Kidney epithelial cell (primary cell): Measurements from ENCODE around the gene ULBP2. TPM values are rescaled to one million over a fixed set of nuclear protein-coding genes. Genes with fewer than 3 reads are reported as not detected.
"Not testable (repeated sequence)": the region's sequence is repeated elsewhere in the genome, so short reads cannot be mapped to it uniquely, and the experiment has no call there.

Source experiments
- DNase-seq: peaks from one replicate; pipeline ENCODE4 v3.0.0-alpha.2; 2010; ENCODE audit warnings: low read depth
- H3K27me3 ChIP-seq: 2 replicates; pipeline ENCODE4 v1.6.0; 2011; ENCODE audit warnings: low read length; ENCODE audit not compliant: control insufficient read depth, insufficient read depth
- H3K36me3 ChIP-seq: 2 replicates; pipeline ENCODE4 v1.5.1; 2011; ENCODE audit warnings: low read length; ENCODE audit not compliant: control insufficient read depth, insufficient read depth
- H3K4me3 ChIP-seq: 2 replicates; pipeline ENCODE4 v1.5.1; 2011; ENCODE audit warnings: low read depth, mild to moderate bottlenecking, control low read depth, low read length
- CTCF ChIP-seq: IDR thresholded peaks from 2 replicates; pipeline ENCODE4 v1.5.1; 2011; ENCODE audit warnings: mild to moderate bottlenecking, moderate library complexity, low read length, control low read depth, inconsistent platforms; ENCODE audit not compliant: insufficient read depth, poor library complexity, severe bottlenecking
- total RNA-seq: library from RNA; depleted of rRNA; stranded (reverse); fragments of >200 nt; gene quantifications from 2 replicates; pipeline ENCODE4 v1.2.3, GENCODE V29; 2015

The ULBP2 gene
- total RNA-seq, 1 donor from 2014 or later: 3.5 TPM

GRCh38 chr6:149906405-149906804 lies 35.4 kb upstream of the ULBP2 start:
- no peak for TF ChIP-seq CTCF
- no peaks in the 10 kb centered on the region for H3K36me3 ChIP-seq
- peaks cover 2% of the 10 kb centered on the region for H3K27me3 ChIP-seq
- DNase-seq: no peak
- no peak overlapping the region for H3K4me3 ChIP-seq

GRCh38 chr6:149907317-149907716 lies 34.5 kb upstream of the ULBP2 start:
- TF ChIP-seq CTCF: no peak
- Histone ChIP-seq H3K36me3 (no peaks in the 10 kb centered on the region), H3K4me3 (no peak overlapping the region), H3K27me3 (peaks cover 2% of the 10 kb centered on the region)
- DNase-seq: no peak

GRCh38 chr6:149908480-149908879 lies 33.3 kb upstream of the ULBP2 start:
- H3K36me3 ChIP-seq, H3K4me3 ChIP-seq, H3K27me3 ChIP-seq, DNase-seq: not testable (repeated sequence)

GRCh38 chr6:149909701-149910470 lies 31.9 kb upstream of the ULBP2 start:
- Histone ChIP-seq H3K4me3 (no peak overlapping the region), H3K36me3 (no peaks in the 10 kb centered on the region), H3K27me3 (peaks cover 6% of the 10 kb centered on the region)
- no peak for TF ChIP-seq CTCF
- DNase-seq: no peak

GRCh38 chr6:149910721-149911151 lies 31.1 kb upstream of the ULBP2 start:
- Histone ChIP-seq H3K27me3 (peaks cover 4% of the 10 kb centered on the region), H3K4me3 (no peak overlapping the region), H3K36me3 (no peaks in the 10 kb centered on the region)
- no peak for DNase-seq
- no peak for TF ChIP-seq CTCF

- not testable (repeated sequence) for H3K36me3 ChIP-seq, DNase-seq, H3K27me3 ChIP-seq, H3K4me3 ChIP-seq
Measured at GRCh38 chr6:149912680-149913079, 29.1 kb upstream of the ULBP2 start.

GRCh38 chr6:149913085-149913484 lies 28.7 kb upstream of the ULBP2 start:
- H3K27me3 ChIP-seq: peaks cover 4% of the 10 kb centered on the region
- no peak overlapping the region for H3K4me3 ChIP-seq
- no peak for DNase-seq
- TF ChIP-seq CTCF: no peak
- H3K36me3 ChIP-seq: no peaks in the 10 kb centered on the region
